Liver (tissue), 9 donors: ENCODE data around the gene APOL2. TPM values are rescaled to one million over a fixed set of nuclear protein-coding genes. Genes with fewer than 3 reads are reported as not detected.

Experiments used
- DNase-seq: peaks from one replicate; pipeline ENCODE4 v3.0.0-alpha.2; 2017; ENCODE audit warnings: low spot score
- H3K27ac ChIP-seq, 2 donors: one replicate each; pipeline ENCODE4 v1.7.0; 2013; ENCODE audit warnings: inconsistent platforms in 2 of 2, low read length in 2 of 2, control low read depth in 1 of 2, low read depth in 1 of 2, mild to moderate bottlenecking in 1 of 2
- H3K27me3 ChIP-seq, 4 donors: one replicate each; pipeline versions ENCODE4 v1.6.1 to v1.7.0; 2013; ENCODE audit warnings: low read length in 3 of 4, inconsistent platforms in 1 of 4, mild to moderate bottlenecking in 1 of 4, moderate library complexity in 1 of 4; ENCODE audit not compliant: control insufficient read depth in 4 of 4, insufficient read depth in 4 of 4
- H3K36me3 ChIP-seq, 4 donors: one replicate each; pipeline versions ENCODE4 v1.6.1 to v1.7.0; 2013; ENCODE audit warnings: low read length in 3 of 4, mild to moderate bottlenecking in 3 of 4, low read depth in 1 of 4, moderate library complexity in 1 of 4; ENCODE audit not compliant: control insufficient read depth in 4 of 4, insufficient read depth in 3 of 4
- H3K4me1 ChIP-seq, 4 donors: one replicate each; pipeline versions ENCODE4 v1.6.1 to v1.7.0; 2013; ENCODE audit warnings: low read length in 3 of 4, mild to moderate bottlenecking in 3 of 4, moderate library complexity in 1 of 4; ENCODE audit not compliant: control insufficient read depth in 4 of 4, insufficient read depth in 4 of 4
- H3K4me3 ChIP-seq, 3 donors: one replicate each; pipeline versions ENCODE4 v1.6.1 to v1.7.0; 2013; ENCODE audit warnings: low read length in 3 of 3, control low read depth in 1 of 3, low read depth in 1 of 3, mild to moderate bottlenecking in 1 of 3
- H3K9ac ChIP-seq, 2 donors: one replicate each; pipeline ENCODE4 v1.7.0; 2013; ENCODE audit warnings: low read length in 2 of 2, mild to moderate bottlenecking in 2 of 2, moderate library complexity in 2 of 2, control low read depth in 1 of 2, low read depth in 1 of 2
- H3K9me3 ChIP-seq, 4 donors: one replicate each; pipeline versions ENCODE4 v1.6.1 to v1.7.0; 2013; ENCODE audit warnings: low read length in 3 of 4; ENCODE audit not compliant: control insufficient read depth in 4 of 4
- EGR1 ChIP-seq, 2 donors: IDR thresholded peaks; 2 replicates each; pipeline ENCODE4 v1.6.1; 2016 to 2018; ENCODE audit warnings: antibody characterized with exemption in 2 of 2, low read depth in 2 of 2
- FOXA1 ChIP-seq: IDR thresholded peaks from 2 replicates; pipeline ENCODE4 v1.6.1; 2016; ENCODE audit warnings: antibody characterized with exemption
- FOXA2 ChIP-seq: IDR thresholded peaks from 2 replicates; pipeline ENCODE4 v1.6.1; 2016; ENCODE audit warnings: antibody characterized with exemption
- GABPA ChIP-seq, 2 donors: IDR thresholded peaks in 1 of 2; conservative IDR thresholded peaks in 1 of 2; 2 replicates each; pipeline ENCODE4 v1.6.1; 2016; ENCODE audit warnings: antibody characterized with exemption in 2 of 2, mild to moderate bottlenecking in 1 of 2, moderate library complexity in 1 of 2
- HNF4A ChIP-seq, 2 donors: conservative IDR thresholded peaks; 2 replicates each; pipeline ENCODE4 v1.6.1; 2016; ENCODE audit warnings: antibody characterized with exemption in 2 of 2, mild to moderate bottlenecking in 2 of 2
- HNF4G ChIP-seq: IDR thresholded peaks from 2 replicates; pipeline ENCODE4 v1.6.1; 2016; ENCODE audit warnings: antibody characterized with exemption
- JUND ChIP-seq, 2 donors: IDR thresholded peaks; 2 replicates each; pipeline ENCODE4 v1.6.1; 2016; ENCODE audit warnings: antibody characterized with exemption in 2 of 2
- NR2F2 ChIP-seq: IDR thresholded peaks from 2 replicates; pipeline ENCODE4 v1.6.1; 2016; ENCODE audit warnings: antibody characterized with exemption
- RAD21 ChIP-seq, 2 donors: IDR thresholded peaks; 2 replicates each; pipeline ENCODE4 v1.6.1; 2016; ENCODE audit warnings: antibody characterized with exemption in 2 of 2, mild to moderate bottlenecking in 2 of 2
- RXRA ChIP-seq, 2 donors: IDR thresholded peaks; 2 replicates each; pipeline ENCODE4 v1.6.1; 2017 to 2018; ENCODE audit warnings: antibody characterized with exemption in 2 of 2, mild to moderate bottlenecking in 1 of 2
- SP1 ChIP-seq: IDR thresholded peaks from 2 replicates; pipeline ENCODE4 v1.6.1; 2018; ENCODE audit warnings: antibody characterized with exemption, mild to moderate bottlenecking
- TAF1 ChIP-seq: conservative IDR thresholded peaks from 2 replicates; pipeline ENCODE4 v1.6.1; 2016; ENCODE audit warnings: antibody characterized with exemption, mild to moderate bottlenecking
- YY1 ChIP-seq: IDR thresholded peaks from 2 replicates; pipeline ENCODE4 v1.6.1; 2016; ENCODE audit warnings: antibody characterized with exemption, mild to moderate bottlenecking
- WGBS: extraction: QIAGEN DNeasy Blood & Tissue Kit; methylation state at CpG from one replicate; pipeline ENCODE4 v1.1.7; 2013; 5-methylcytosine and 5-hydroxymethylcytosine counted together
- polyA plus RNA-seq, 2 donors: library from polyadenylated mRNA; stranded (reverse) in 1 of 2; unstranded in 1 of 2; fragments of 200-250 nt in 1 of 2; fragments of >200 nt in 1 of 2; fragmentation: Nextera tagmentation in 1 of 2; extraction: Ambion mirVana in 1 of 2; gene quantifications; one replicate each; pipeline versions ENCODE4 v1.2.1 to v1.2.3, GENCODE V29; 2013 to 2015
- total RNA-seq, 2 donors: library from RNA; depleted of rRNA; stranded (reverse); fragments of >200 nt; gene quantifications; one replicate each; pipeline ENCODE4 v1.2.3, GENCODE V29; 2014
- TF ChIP-seq, protein P1 (sequence below): IDR thresholded peaks from 2 replicates; pipeline ENCODE4 v1.6.1; 2016; ENCODE audit warnings: antibody characterized with exemption
- TF ChIP-seq, protein P2 (sequence below): IDR thresholded peaks from 2 replicates; pipeline ENCODE4 v1.6.1; 2016; ENCODE audit warnings: antibody characterized with exemption
- TF ChIP-seq, protein P3 (sequence below): IDR thresholded peaks from 2 replicates; pipeline ENCODE4 v1.6.1; 2016; ENCODE audit warnings: antibody characterized with exemption
- TF ChIP-seq, protein P4 (sequence below): IDR thresholded peaks from 2 replicates; pipeline ENCODE4 v1.6.1; 2016; ENCODE audit warnings: antibody characterized with exemption, mild to moderate bottlenecking
- TF ChIP-seq, protein P5 (sequence below): fragments of 150-350 bp; IDR thresholded peaks from 2 replicates; pipeline ENCODE4 v1.5.1; 2017; ENCODE audit warnings: improper control_type of control experiment, low read depth, low read length; ENCODE audit not compliant: missing input control
- donor health status: healthy.
- donor health status: healthy.
- donor health status: healthy.
- donor health status: healthy.
- donor health status: healthy.

The APOL2 gene
- total and polyA plus RNA-seq, 4 donors, result 14.3 to 77.2 (median 21.7) TPM

DNA sequence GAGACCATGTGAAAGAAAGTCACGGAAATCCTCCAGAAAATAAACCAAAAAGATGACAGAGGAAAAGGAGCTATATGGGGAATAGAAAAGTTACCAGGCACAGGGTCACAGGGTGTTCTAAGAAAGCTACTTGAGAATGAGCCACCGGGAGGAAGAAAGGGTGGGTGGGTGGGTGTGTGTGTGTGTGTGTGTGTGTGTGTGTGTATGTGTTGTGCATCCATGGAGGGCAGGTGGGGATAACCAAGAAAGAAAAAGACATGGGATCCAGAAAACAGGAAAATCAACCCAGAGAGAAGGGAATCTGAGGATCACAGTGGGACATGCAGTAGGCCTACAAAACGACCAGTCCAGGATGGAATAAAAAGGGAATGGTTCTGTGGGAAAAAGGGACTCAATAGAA lies 3.7 kb downstream of the APOL2 start:
- Histone ChIP-seq H3K9ac (no peak overlapping the region), H3K36me3 (peaks cover 4 to 28% (median 22%) of the 10 kb centered on the region in 4 donors), H3K4me3 (no peak overlapping the region), H3K27me3 (no peaks in the 10 kb centered on the region), H3K4me1 (peaks cover 7 to 59% (median 43%) of the 10 kb centered on the region in 4 donors), H3K9me3 (no peaks in the 10 kb centered on the region), H3K27ac (no peak overlapping the region)
- DNase-seq, result no peak
- TF ChIP-seq, protein P1, sequence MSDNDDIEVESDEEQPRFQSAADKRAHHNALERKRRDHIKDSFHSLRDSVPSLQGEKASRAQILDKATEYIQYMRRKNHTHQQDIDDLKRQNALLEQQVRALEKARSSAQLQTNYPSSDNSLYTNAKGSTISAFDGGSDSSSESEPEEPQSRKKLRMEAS, result no peak
- TF ChIP-seq FOXA2, result no peak
- TF ChIP-seq HNF4G, result no peak
- 89% methylated on average over 3 of the region's 3 CpGs for WGBS

DNA sequence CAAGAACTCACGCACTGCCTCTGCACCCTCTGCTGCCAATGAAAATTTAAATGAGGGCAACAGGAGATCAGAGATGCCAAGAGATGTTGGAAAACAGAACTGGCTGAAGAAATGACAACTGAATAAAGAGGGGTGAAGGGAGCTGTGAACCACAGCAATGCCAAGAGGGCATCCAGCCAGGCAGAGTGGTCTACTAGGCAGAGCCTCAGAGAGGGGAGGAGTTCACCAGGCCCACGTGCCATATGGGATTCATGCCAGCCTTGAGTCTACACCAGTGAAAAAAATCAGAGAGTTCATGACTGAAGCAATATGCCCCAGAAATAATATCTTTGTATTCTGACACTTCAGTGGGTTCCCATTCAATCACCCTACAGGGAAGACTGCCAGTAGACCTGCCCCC lies 4.4 kb downstream of the APOL2 start:
- H3K4me3 ChIP-seq, result no peak overlapping the region
- 60% methylated on average over 2 of the region's 2 CpGs for WGBS
- TF ChIP-seq RAD21 (IDR thresholded peaks at IDR 0.05) (no peak), SP1 (no peak), GABPA (IDR thresholded peaks at IDR 0.05 in 1 of 2, conservative IDR thresholded peaks at IDR 0.05 in 1 of 2) (no peak), HNF4A (conservative IDR thresholded peaks at IDR 0.05) (no peak)
- TF ChIP-seq, protein P2, sequence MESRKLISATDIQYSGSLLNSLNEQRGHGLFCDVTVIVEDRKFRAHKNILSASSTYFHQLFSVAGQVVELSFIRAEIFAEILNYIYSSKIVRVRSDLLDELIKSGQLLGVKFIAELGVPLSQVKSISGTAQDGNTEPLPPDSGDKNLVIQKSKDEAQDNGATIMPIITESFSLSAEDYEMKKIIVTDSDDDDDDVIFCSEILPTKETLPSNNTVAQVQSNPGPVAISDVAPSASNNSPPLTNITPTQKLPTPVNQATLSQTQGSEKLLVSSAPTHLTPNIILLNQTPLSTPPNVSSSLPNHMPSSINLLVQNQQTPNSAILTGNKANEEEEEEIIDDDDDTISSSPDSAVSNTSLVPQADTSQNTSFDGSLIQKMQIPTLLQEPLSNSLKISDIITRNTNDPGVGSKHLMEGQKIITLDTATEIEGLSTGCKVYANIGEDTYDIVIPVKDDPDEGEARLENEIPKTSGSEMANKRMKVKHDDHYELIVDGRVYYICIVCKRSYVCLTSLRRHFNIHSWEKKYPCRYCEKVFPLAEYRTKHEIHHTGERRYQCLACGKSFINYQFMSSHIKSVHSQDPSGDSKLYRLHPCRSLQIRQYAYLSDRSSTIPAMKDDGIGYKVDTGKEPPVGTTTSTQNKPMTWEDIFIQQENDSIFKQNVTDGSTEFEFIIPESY, result no peak
- no peaks in the 10 kb centered on the region for H3K27me3 ChIP-seq
- H3K9ac ChIP-seq, result no peak overlapping the region
- H3K36me3 ChIP-seq, result peaks cover 4 to 35% (median 28%) of the 10 kb centered on the region in 4 donors
- peaks cover 5 to 61% (median 43%) of the 10 kb centered on the region in 4 donors for H3K4me1 ChIP-seq
- H3K27ac ChIP-seq, result no peak overlapping the region
- no peak for DNase-seq
- no peaks in the 10 kb centered on the region for H3K9me3 ChIP-seq

DNA sequence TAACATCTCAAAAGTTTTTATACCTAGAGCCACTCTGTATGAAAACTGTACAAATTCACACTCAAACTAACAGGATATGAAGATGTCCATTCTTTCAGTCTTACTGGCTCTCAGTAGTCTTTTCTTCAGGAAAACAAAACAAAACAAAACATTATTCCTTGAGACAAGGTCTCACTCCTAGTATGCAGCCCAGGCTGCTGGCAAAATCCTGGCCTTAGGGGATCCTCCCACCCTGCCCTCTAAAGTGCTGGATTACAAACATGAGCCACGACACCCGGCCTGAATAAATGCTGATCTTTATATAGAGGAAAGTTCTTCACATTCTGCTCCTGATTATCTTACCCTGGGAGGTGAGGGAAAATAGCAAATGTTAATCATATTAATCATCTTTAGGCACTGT lies 5.1 kb downstream of the APOL2 start:
- peaks cover 4 to 37% (median 29%) of the 10 kb centered on the region in 4 donors for H3K36me3 ChIP-seq

More for the DNA sequence above, 5.1 kb downstream of the APOL2 start:
- no peak for DNase-seq
- Histone ChIP-seq H3K9me3 (no peaks in the 10 kb centered on the region), H3K9ac (no peak overlapping the region), H3K27ac (no peak overlapping the region), H3K4me1 (peaks cover 5 to 57% (median 39%) of the 10 kb centered on the region in 4 donors), H3K27me3 (no peaks in the 10 kb centered on the region), H3K4me3 (no peak overlapping the region)
- 73% methylated on average over 2 of the region's 2 CpGs for WGBS
- TF ChIP-seq FOXA2 (no peak), HNF4G (no peak), RAD21 (IDR thresholded peaks at IDR 0.05) (no peak), HNF4A (conservative IDR thresholded peaks at IDR 0.05) (no peak), NR2F2 (no peak), RXRA (IDR thresholded peaks at IDR 0.05) (no peak), EGR1 (IDR thresholded peaks at IDR 0.05; ENCODE audit: low read depth in 2 of 2) (no peak), TAF1 (no peak), GABPA (IDR thresholded peaks at IDR 0.05 in 1 of 2, conservative IDR thresholded peaks at IDR 0.05 in 1 of 2) (no peak), YY1 (no peak), SP1 (no peak), JUND (IDR thresholded peaks at IDR 0.05) (no peak), FOXA1 (no peak)
- TF ChIP-seq, protein P3, sequence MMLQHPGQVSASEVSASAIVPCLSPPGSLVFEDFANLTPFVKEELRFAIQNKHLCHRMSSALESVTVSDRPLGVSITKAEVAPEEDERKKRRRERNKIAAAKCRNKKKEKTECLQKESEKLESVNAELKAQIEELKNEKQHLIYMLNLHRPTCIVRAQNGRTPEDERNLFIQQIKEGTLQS, result no peak
- TF ChIP-seq, protein P1, result no peak
- TF ChIP-seq, protein P4, sequence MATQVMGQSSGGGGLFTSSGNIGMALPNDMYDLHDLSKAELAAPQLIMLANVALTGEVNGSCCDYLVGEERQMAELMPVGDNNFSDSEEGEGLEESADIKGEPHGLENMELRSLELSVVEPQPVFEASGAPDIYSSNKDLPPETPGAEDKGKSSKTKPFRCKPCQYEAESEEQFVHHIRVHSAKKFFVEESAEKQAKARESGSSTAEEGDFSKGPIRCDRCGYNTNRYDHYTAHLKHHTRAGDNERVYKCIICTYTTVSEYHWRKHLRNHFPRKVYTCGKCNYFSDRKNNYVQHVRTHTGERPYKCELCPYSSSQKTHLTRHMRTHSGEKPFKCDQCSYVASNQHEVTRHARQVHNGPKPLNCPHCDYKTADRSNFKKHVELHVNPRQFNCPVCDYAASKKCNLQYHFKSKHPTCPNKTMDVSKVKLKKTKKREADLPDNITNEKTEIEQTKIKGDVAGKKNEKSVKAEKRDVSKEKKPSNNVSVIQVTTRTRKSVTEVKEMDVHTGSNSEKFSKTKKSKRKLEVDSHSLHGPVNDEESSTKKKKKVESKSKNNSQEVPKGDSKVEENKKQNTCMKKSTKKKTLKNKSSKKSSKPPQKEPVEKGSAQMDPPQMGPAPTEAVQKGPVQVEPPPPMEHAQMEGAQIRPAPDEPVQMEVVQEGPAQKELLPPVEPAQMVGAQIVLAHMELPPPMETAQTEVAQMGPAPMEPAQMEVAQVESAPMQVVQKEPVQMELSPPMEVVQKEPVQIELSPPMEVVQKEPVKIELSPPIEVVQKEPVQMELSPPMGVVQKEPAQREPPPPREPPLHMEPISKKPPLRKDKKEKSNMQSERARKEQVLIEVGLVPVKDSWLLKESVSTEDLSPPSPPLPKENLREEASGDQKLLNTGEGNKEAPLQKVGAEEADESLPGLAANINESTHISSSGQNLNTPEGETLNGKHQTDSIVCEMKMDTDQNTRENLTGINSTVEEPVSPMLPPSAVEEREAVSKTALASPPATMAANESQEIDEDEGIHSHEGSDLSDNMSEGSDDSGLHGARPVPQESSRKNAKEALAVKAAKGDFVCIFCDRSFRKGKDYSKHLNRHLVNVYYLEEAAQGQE, result no peak
- TF ChIP-seq, protein P5, sequence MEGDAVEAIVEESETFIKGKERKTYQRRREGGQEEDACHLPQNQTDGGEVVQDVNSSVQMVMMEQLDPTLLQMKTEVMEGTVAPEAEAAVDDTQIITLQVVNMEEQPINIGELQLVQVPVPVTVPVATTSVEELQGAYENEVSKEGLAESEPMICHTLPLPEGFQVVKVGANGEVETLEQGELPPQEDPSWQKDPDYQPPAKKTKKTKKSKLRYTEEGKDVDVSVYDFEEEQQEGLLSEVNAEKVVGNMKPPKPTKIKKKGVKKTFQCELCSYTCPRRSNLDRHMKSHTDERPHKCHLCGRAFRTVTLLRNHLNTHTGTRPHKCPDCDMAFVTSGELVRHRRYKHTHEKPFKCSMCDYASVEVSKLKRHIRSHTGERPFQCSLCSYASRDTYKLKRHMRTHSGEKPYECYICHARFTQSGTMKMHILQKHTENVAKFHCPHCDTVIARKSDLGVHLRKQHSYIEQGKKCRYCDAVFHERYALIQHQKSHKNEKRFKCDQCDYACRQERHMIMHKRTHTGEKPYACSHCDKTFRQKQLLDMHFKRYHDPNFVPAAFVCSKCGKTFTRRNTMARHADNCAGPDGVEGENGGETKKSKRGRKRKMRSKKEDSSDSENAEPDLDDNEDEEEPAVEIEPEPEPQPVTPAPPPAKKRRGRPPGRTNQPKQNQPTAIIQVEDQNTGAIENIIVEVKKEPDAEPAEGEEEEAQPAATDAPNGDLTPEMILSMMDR, result no peak
- TF ChIP-seq, protein P2, result no peak
